ENCODE results near the gene C10orf53.

DNA sequence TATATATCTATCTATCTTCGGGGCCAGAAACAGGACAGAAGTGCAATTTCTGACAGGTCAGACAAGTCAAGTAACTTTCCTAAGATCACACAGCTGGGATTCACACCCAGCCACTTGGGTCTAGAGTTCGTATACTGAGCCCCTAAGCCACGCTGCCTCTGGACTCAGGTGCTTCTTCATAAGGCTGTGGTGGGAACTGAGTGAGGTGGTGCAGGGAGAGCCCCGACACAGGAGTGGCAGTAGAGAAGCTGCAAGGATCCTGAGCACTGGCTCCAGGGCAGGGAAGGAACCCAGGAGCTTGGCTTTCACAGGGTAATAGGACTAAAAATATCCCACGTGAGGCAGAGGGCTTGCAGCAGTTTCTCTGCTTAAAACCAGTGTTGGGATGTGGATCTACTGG, 33.8 kb downstream of the C10orf53 start:
- TF ChIP-seq, protein P1, sequence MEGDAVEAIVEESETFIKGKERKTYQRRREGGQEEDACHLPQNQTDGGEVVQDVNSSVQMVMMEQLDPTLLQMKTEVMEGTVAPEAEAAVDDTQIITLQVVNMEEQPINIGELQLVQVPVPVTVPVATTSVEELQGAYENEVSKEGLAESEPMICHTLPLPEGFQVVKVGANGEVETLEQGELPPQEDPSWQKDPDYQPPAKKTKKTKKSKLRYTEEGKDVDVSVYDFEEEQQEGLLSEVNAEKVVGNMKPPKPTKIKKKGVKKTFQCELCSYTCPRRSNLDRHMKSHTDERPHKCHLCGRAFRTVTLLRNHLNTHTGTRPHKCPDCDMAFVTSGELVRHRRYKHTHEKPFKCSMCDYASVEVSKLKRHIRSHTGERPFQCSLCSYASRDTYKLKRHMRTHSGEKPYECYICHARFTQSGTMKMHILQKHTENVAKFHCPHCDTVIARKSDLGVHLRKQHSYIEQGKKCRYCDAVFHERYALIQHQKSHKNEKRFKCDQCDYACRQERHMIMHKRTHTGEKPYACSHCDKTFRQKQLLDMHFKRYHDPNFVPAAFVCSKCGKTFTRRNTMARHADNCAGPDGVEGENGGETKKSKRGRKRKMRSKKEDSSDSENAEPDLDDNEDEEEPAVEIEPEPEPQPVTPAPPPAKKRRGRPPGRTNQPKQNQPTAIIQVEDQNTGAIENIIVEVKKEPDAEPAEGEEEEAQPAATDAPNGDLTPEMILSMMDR (conservative IDR thresholded peaks at IDR 0.05; ENCODE audit: low read depth, low read length) = no peak
- TF ChIP-seq POLR2A (IDR thresholded peaks at IDR 0.05; ENCODE audit: low read depth, low read length) (no peak), FOS (IDR thresholded peaks at IDR 0.05; ENCODE audit: low read depth, low read length) (no peak), RFX5 (IDR thresholded peaks at IDR 0.05; ENCODE audit: low read depth, low read length) (no peak), NFE2L2 (IDR thresholded peaks at IDR 0.05; ENCODE audit: low read depth, low read length) (no peak), RAD21 (IDR thresholded peaks at IDR 0.05; ENCODE audit: low read length) (no peak), CEBPB (IDR thresholded peaks at IDR 0.05; ENCODE audit: low read depth, low read length) (no peak), SMC3 (IDR thresholded peaks at IDR 0.05; ENCODE audit: low read depth, low read length) (no peak)
- TF ChIP-seq, protein P2, sequence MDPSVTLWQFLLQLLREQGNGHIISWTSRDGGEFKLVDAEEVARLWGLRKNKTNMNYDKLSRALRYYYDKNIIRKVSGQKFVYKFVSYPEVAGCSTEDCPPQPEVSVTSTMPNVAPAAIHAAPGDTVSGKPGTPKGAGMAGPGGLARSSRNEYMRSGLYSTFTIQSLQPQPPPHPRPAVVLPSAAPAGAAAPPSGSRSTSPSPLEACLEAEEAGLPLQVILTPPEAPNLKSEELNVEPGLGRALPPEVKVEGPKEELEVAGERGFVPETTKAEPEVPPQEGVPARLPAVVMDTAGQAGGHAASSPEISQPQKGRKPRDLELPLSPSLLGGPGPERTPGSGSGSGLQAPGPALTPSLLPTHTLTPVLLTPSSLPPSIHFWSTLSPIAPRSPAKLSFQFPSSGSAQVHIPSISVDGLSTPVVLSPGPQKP (IDR thresholded peaks at IDR 0.05; ENCODE audit: borderline replicate concordance, low read depth, low read length) = no peak

Data from IMR-90 (cell line).